Hematopoietic multipotent progenitor cell treated with erythropoietin and hydrocortisone succinate and interleukin-3 and kit ligand, for 8 days (in vitro differentiated cells): ENCODE results near the gene HERC2.
A peak's percentile ranks its signal among the peaks of the same experiment; 100 is the strongest.
"Not testable (repeated sequence)": the region's sequence is repeated elsewhere in the genome, so short reads cannot be mapped to it uniquely, and the experiment has no call there.

ENCODE experiments used
- DNase-seq: peaks from one replicate; pipeline ENCODE4 v3.0.0-alpha.2; 2015

The HERC2 gene

GRCh38 chr15:28322129-28322588 is at the start of gene HERC2:
Gene HERC2 (minus strand): TSS chr15:28322179. CDS start chr15:28321433, 746 bp downstream.
- not testable (repeated sequence) for DNase-seq

- not testable (repeated sequence) for DNase-seq
Measured at GRCh38 chr15:28365502-28365901, 43.5 kb upstream of the HERC2 start.

GRCh38 chr15:28357984-28358383 is 36.0 kb upstream of the HERC2 start, which contains the start of gene GOLGA6L24:
Gene GOLGA6L24 (minus strand): TSS chr15:28358084. CDS start chr15:28358023, 61 bp downstream.
- not testable (repeated sequence) for DNase-seq

GRCh38 chr15:28321358-28322078 is 461 bp downstream of the HERC2 start:
- DNase-seq = not testable (repeated sequence)

GRCh38 chr15:28319725-28320124 is 2.3 kb downstream of the HERC2 start:
- DNase-seq = not testable (repeated sequence)

- DNase-seq = not testable (repeated sequence)
Measured at GRCh38 chr15:28318828-28319227, 3.2 kb downstream of the HERC2 start.

GRCh38 chr15:28318122-28318521 is 3.9 kb downstream of the HERC2 start:
- not testable (repeated sequence) for DNase-seq

GRCh38 chr15:28316958-28317357 is 5.0 kb downstream of the HERC2 start:
- DNase-seq = not testable (repeated sequence)

- DNase-seq = not testable (repeated sequence)
Measured at GRCh38 chr15:28310454-28310853, 11.5 kb downstream of the HERC2 start.

- not testable (repeated sequence) for DNase-seq
Measured at GRCh38 chr15:28308718-28309117, 13.3 kb downstream of the HERC2 start.

- not testable (repeated sequence) for DNase-seq
Measured at GRCh38 chr15:28305700-28306099, 16.3 kb downstream of the HERC2 start.

- not testable (repeated sequence) for DNase-seq
Measured at GRCh38 chr15:28297434-28297833, 24.5 kb downstream of the HERC2 start.

- DNase-seq = not testable (repeated sequence)
Measured at GRCh38 chr15:28296814-28297213, 25.2 kb downstream of the HERC2 start.

- not testable (repeated sequence) for DNase-seq
Measured at GRCh38 chr15:28295009-28295563, 26.9 kb downstream of the HERC2 start.

- peak; percentile 63 for DNase-seq
Measured at GRCh38 chr15:28294560-28294959, 27.4 kb downstream of the HERC2 start.

GRCh38 chr15:28289694-28290463 is 32.1 kb downstream of the HERC2 start:
- DNase-seq = no peak

GRCh38 chr15:28288830-28289693 is 32.9 kb downstream of the HERC2 start:
- DNase-seq = not testable (repeated sequence)

- not testable (repeated sequence) for DNase-seq
Measured at GRCh38 chr15:28286659-28287058, 35.3 kb downstream of the HERC2 start.

GRCh38 chr15:28286031-28286430 is 35.9 kb downstream of the HERC2 start:
- DNase-seq = no peak

- no peak for DNase-seq
Measured at GRCh38 chr15:28281876-28282275, 40.1 kb downstream of the HERC2 start.

- DNase-seq = no peak
Measured at GRCh38 chr15:28274635-28275034, 47.3 kb downstream of the HERC2 start.

GRCh38 chr15:28273873-28274610 is 47.9 kb downstream of the HERC2 start:
- DNase-seq = no peak
